ENCODE results near the gene IL7R. TPM values are rescaled to one million over a fixed set of nuclear protein-coding genes. Genes with fewer than 3 reads are reported as not detected.

Gene IL7R
- total and polyA plus RNA-seq, 7 donors, result 0.21 to 1.9 (median 1.0) TPM

DNA sequence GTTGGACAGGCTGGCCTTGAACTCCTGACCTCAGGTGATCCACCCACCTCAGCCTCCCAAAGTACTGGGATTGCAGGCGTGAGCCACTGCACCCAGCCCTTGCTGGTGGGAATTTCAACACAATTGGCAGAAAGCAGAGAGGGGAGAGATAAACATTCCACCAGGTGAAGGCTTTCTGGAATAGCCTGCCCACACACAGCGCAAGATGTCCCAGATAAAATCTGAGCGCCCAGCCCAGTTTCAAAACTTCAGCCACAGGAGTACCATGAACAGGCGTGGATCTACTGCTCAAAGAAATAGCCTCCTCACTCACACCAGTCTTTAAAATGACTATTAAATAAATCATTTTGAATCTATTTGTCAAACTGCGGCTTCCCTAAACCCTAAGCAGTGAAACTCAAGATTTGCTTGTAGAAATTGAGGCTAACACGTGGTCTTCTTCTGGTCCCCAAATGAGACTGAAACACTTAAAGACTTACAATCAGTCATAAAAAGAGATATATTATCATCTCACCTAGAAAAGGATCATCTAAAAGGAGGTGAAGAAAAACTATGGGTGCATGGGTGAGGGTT lies 47.0 kb downstream of the IL7R start:
- no peaks in the 10 kb centered on the region for H3K4me1 ChIP-seq
- H3K36me3 ChIP-seq (ENCODE audit: insufficient read depth in 1 of 2, low read depth in 1 of 2), result no peaks in the 10 kb centered on the region
- DNase-seq, result no peak
- H3K27ac ChIP-seq, result no peak overlapping the region
- H3K4me3 ChIP-seq, result no peak overlapping the region
- no peaks in the 10 kb centered on the region for H3K27me3 ChIP-seq (ENCODE audit: insufficient read depth in 3 of 3, low read length in 2 of 3)
- H3K9me3 ChIP-seq, result no peaks in the 10 kb centered on the region
- ATAC-seq, result no peak
- TF ChIP-seq, protein P1, sequence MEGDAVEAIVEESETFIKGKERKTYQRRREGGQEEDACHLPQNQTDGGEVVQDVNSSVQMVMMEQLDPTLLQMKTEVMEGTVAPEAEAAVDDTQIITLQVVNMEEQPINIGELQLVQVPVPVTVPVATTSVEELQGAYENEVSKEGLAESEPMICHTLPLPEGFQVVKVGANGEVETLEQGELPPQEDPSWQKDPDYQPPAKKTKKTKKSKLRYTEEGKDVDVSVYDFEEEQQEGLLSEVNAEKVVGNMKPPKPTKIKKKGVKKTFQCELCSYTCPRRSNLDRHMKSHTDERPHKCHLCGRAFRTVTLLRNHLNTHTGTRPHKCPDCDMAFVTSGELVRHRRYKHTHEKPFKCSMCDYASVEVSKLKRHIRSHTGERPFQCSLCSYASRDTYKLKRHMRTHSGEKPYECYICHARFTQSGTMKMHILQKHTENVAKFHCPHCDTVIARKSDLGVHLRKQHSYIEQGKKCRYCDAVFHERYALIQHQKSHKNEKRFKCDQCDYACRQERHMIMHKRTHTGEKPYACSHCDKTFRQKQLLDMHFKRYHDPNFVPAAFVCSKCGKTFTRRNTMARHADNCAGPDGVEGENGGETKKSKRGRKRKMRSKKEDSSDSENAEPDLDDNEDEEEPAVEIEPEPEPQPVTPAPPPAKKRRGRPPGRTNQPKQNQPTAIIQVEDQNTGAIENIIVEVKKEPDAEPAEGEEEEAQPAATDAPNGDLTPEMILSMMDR (IDR thresholded peaks at IDR 0.05), result no peak
- intact Hi-C loops (cut with DNase I), result no loop called here
- WGBS, 3 donors, result 91 to 92% (median 92%) methylated on average over 6 of the region's 6 CpGs

DNA sequence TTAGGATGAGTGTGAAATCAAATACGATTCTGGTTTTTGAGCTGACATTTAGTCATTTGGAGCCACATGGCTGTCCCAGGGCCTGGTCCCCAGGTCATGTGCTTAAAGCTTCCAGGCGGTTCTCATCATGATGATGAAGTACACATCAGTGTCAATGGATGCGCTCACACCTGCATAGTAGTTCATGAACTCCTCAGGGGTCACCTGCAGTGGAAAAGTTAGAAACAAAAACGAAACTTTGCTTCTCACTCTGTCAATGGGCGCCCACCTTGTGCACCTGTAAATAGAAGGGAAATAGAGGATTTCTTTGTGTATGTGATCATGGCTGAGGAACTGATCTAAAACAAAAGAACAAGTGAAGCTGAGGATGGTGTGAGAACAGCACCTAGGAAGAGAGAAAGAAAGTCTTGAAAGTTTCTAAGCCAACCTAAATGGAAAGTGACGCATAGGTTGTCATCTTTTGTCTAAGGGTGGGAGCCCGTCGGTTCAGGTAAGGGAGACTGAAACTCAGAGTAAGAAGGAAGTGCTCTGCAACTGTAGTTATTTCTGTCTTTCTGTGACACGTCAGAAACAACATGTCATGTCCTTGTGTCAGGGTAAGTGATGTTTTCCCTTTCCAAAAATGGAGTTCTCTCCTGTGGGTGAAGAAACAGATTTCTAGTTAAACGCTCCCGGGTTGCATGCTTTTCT lies 47.9 kb downstream of the IL7R start:
- Histone ChIP-seq H3K9me3 (no peaks in the 10 kb centered on the region), H3K27ac (no peak overlapping the region), H3K4me3 (no peak overlapping the region), H3K4me1 (no peaks in the 10 kb centered on the region), H3K36me3 (ENCODE audit: insufficient read depth in 1 of 2, low read depth in 1 of 2) (no peaks in the 10 kb centered on the region), H3K27me3 (ENCODE audit: insufficient read depth in 3 of 3, low read length in 2 of 3) (no peaks in the 10 kb centered on the region)
- ATAC-seq (no peak), DNase-seq (no peak)
- 76 to 84% (median 82%) methylated on average over 11 of the region's 11 CpGs for WGBS, 3 donors
- TF ChIP-seq, protein P1 (IDR thresholded peaks at IDR 0.05), result no peak
- intact Hi-C loops (cut with DNase I), result no loop called here

DNA sequence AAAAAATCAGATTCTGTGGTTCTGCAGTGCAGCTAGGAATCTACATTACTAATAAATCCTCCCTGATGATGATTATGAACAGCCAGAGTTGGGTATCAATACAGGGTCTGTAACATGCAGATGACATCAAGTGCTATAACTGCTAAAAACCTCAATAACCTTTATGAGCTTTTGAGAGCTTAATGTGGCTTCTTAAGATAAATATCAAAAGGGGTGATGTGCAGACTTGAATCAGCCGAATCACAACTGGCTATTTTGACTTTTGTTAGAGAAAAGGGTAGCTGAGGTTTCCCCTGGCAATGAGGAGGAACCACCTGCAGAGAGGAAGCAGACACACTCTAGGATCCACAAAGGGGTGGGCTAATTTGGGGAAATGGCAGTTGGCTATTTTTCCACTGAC lies 51.5 kb downstream of the IL7R start:
- H3K4me1 ChIP-seq, result no peaks in the 10 kb centered on the region
- no peaks in the 10 kb centered on the region for H3K9me3 ChIP-seq
- H3K27me3 ChIP-seq (ENCODE audit: insufficient read depth in 3 of 3, low read length in 2 of 3), result no peaks in the 10 kb centered on the region
- intact Hi-C loops (cut with DNase I), result no loop called here
- no peaks in the 10 kb centered on the region for H3K36me3 ChIP-seq (ENCODE audit: insufficient read depth in 1 of 2, low read depth in 1 of 2)
- ATAC-seq (no peak), DNase-seq (no peak)
- no peak overlapping the region for H3K4me3 ChIP-seq
- H3K27ac ChIP-seq, result no peak overlapping the region
- 37 to 39% (median 39%) methylated on average over 1 of the region's 1 CpG for WGBS, 3 donors
- TF ChIP-seq, protein P1 (IDR thresholded peaks at IDR 0.05), result no peak

DNA sequence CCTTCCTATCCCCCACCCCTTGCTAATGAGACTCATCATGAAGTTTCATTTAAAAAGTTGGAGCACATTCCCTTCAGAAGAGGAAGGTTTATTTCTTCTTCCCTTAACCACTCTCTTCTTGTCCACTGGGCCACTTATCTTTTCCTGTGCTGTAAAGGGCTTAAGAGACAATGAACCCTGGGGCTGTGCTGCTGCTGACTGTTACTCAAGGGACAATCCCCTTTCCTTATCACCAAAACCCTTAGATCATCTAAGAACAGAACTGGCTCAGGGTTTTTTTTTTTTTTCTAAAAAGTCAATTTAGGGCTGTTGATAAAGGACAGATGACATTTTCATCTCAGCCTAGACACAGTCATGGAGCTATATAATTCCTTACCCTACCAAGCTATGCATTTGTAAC lies 52.1 kb downstream of the IL7R start:
- Histone ChIP-seq H3K27me3 (ENCODE audit: insufficient read depth in 3 of 3, low read length in 2 of 3) (no peaks in the 10 kb centered on the region), H3K36me3 (ENCODE audit: insufficient read depth in 1 of 2, low read depth in 1 of 2) (no peaks in the 10 kb centered on the region), H3K4me1 (no peaks in the 10 kb centered on the region), H3K9me3 (no peaks in the 10 kb centered on the region), H3K27ac (no peak overlapping the region), H3K4me3 (no peak overlapping the region)
- ATAC-seq, result no peak
- DNase-seq, result no peak
- intact Hi-C loops (cut with DNase I), result no loop called here
- TF ChIP-seq, protein P1 (IDR thresholded peaks at IDR 0.05), result no peak

DNA sequence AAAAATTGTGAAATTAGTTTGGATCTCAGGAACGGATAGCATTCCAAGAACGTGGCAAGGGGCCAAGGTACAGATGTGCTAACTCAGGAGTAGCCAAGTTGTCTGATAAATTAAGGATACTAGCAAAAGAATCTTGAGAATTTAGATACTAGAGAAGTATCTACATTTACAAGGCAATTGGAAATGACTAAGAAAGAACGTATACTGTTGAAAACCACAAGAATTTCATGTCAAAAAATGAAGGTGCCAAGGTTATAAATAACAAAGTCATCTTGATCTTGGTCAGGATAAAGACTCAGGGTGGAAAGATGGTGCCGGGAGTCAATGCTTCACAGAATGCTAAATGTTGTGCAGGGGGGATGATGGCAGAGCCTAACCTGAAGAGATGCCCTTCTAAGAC lies 62.5 kb downstream of the IL7R start:
- Histone ChIP-seq H3K9me3 (no peaks in the 10 kb centered on the region), H3K4me1 (no peaks in the 10 kb centered on the region), H3K27ac (no peak overlapping the region), H3K4me3 (no peak overlapping the region), H3K36me3 (ENCODE audit: insufficient read depth in 1 of 2, low read depth in 1 of 2) (no peaks in the 10 kb centered on the region), H3K27me3 (ENCODE audit: insufficient read depth in 3 of 3, low read length in 2 of 3) (peaks cover 0 to 22% (median 0%) of the 10 kb centered on the region in 3 donors)
- intact Hi-C loops (cut with DNase I), result no loop called here
- TF ChIP-seq, protein P1 (IDR thresholded peaks at IDR 0.05), result no peak
- WGBS, 3 donors, result 38 to 51% (median 48%) methylated on average over 4 of the region's 4 CpGs
- DNase-seq (no peak), ATAC-seq (no peak)
